ENCODE results near the gene DIPK2A. TPM values are rescaled to one million over a fixed set of nuclear protein-coding genes. Genes with fewer than 3 reads are reported as not detected.

Gene DIPK2A
- polyA plus RNA-seq, 1 of the 3 experiments (the other 2 are of a cell fraction) = 0.03 TPM

- H3K9me2 ChIP-seq = no peaks in the 10 kb centered on the region
- no peak overlapping the region for H3K27ac ChIP-seq (ENCODE audit: low read depth in 2 of 2, low read length in 1 of 2)
- H3K4me2 ChIP-seq = no peak overlapping the region
- H3K9ac ChIP-seq = no peak overlapping the region
- no peak overlapping the region for H3K4me3 ChIP-seq (ENCODE audit: low read depth in 2 of 2, low read length in 1 of 2)
- no peaks in the 10 kb centered on the region for H3K9me3 ChIP-seq
- TF ChIP-seq USF1 (IDR thresholded peaks at IDR 0.05; ENCODE audit: borderline replicate concordance, low read depth) (no peak), FOXJ3 (CRISPR knock-in tag; IDR thresholded peaks at IDR 0.05) (no peak), CTCF (IDR thresholded peaks at IDR 0.05) (no peak), NFIC (IDR thresholded peaks at IDR 0.05; ENCODE audit: borderline replicate concordance) (no peak), RFX5 (IDR thresholded peaks at IDR 0.05; ENCODE audit: low read length) (no peak), RXRA (IDR thresholded peaks at IDR 0.05; ENCODE audit: borderline replicate concordance, low read depth) (no peak), REST (IDR thresholded peaks at IDR 0.05; ENCODE audit: low read depth, low read length) (no peak), EP300 (IDR thresholded peaks at IDR 0.05; ENCODE audit: borderline replicate concordance in 1 of 2, low read depth in 1 of 2, low read length in 1 of 2) (no peak), EZH2phosphoT487 (IDR thresholded peaks at IDR 0.05; ENCODE audit: borderline replicate concordance, low read depth) (no peak), FOSL2 (IDR thresholded peaks at IDR 0.05; ENCODE audit: borderline replicate concordance, low read depth) (no peak)
- H3F3A ChIP-seq (replicated peaks; ENCODE audit: insufficient read depth) = no peaks in the 10 kb centered on the region
- H3K36me3 ChIP-seq (replicated peaks in 1 of 2; ENCODE audit: control insufficient read depth in 1 of 2, insufficient read depth in 2 of 2, low read length in 1 of 2) = no peaks in the 10 kb centered on the region
- 7% methylated on average over 4 of the region's 4 CpGs for WGBS (ENCODE audit: low lambda C conversion rate)
- no peaks in the 10 kb centered on the region for H3K4me1 ChIP-seq (ENCODE audit: control insufficient read depth in 1 of 2, insufficient read depth in 2 of 2, low read depth in 1 of 2, low read length in 1 of 2)
- no peaks in the 10 kb centered on the region for H3K27me3 ChIP-seq (ENCODE audit: insufficient read depth)
- POLR2A ChIA-PET = no interaction called here
- DNase-seq = no peak
- no peaks in the 10 kb centered on the region for H4K20me1 ChIP-seq (ENCODE audit: insufficient read depth)
- CTCF ChIA-PET = no interaction called here
- no peak overlapping the region for H2AFZ ChIP-seq (ENCODE audit: low read depth)
- no peaks in the 10 kb centered on the region for H3K79me2 ChIP-seq (ENCODE audit: insufficient read depth)
These were observed 38.7 kb downstream of the DIPK2A start for GRCh38 chr3:144010371-144010770.

DNA sequence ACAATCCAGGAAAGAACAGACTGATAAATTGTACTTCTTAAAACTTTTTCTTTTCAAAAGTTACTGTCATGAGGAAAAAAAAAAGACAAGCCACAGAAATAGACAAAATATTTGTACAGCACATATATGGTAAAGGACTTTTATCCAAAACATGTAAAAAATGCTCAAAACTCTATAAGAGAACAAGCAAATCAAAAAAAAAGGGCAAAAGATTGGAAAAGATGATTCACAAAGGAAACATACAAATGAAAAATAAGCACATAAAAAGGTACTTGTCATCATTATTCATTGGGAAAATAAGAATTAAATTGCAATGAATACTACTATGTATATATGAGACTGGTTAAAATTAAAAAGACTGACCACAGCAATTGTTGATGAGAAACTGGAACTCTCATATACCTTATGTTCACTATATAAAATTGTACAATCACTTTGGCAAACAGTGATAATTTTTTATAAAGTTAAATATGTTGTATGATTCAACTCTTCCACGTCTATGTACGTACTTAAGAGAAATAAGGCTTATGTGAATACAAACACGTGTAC lies 39.7 kb downstream of the DIPK2A start:
- Histone ChIP-seq H3K4me1 (ENCODE audit: control insufficient read depth in 1 of 2, insufficient read depth in 2 of 2, low read depth in 1 of 2, low read length in 1 of 2) (no peaks in the 10 kb centered on the region), H3K9me3 (no peaks in the 10 kb centered on the region), H3K4me2 (no peak overlapping the region), H3K4me3 (ENCODE audit: low read depth in 2 of 2, low read length in 1 of 2) (no peak overlapping the region), H2AFZ (ENCODE audit: low read depth) (no peak overlapping the region), H3K36me3 (replicated peaks in 1 of 2; ENCODE audit: control insufficient read depth in 1 of 2, insufficient read depth in 2 of 2, low read length in 1 of 2) (no peaks in the 10 kb centered on the region), H3K9me2 (no peaks in the 10 kb centered on the region), H4K20me1 (ENCODE audit: insufficient read depth) (no peaks in the 10 kb centered on the region), H3K27me3 (ENCODE audit: insufficient read depth) (no peaks in the 10 kb centered on the region), H3K79me2 (ENCODE audit: insufficient read depth) (no peaks in the 10 kb centered on the region), H3F3A (replicated peaks; ENCODE audit: insufficient read depth) (no peaks in the 10 kb centered on the region), H3K27ac (ENCODE audit: low read depth in 2 of 2, low read length in 1 of 2) (no peak overlapping the region), H3K9ac (no peak overlapping the region)
- DNase-seq = no peak
- CTCF ChIA-PET = no interaction called here
- 4% methylated on average over 3 of the region's 3 CpGs for WGBS (ENCODE audit: low lambda C conversion rate)
- POLR2A ChIA-PET = no interaction called here
- TF ChIP-seq REST (IDR thresholded peaks at IDR 0.05; ENCODE audit: low read depth, low read length) = no peak
- TF ChIP-seq JUND (IDR thresholded peaks at IDR 0.05) = no peak
- TF ChIP-seq MXI1 (IDR thresholded peaks at IDR 0.05; ENCODE audit: low read depth, low read length) = no peak
- TF ChIP-seq RCOR1 (IDR thresholded peaks at IDR 0.05; ENCODE audit: low read length) = no peak
- TF ChIP-seq USF1 (IDR thresholded peaks at IDR 0.05; ENCODE audit: borderline replicate concordance, low read depth) = no peak
- no peak for TF ChIP-seq GABPA (IDR thresholded peaks at IDR 0.05; ENCODE audit: low read depth)
- TF ChIP-seq FOXM1 (IDR thresholded peaks at IDR 0.05; ENCODE audit: low read depth) = no peak
